Psoas muscle (tissue), 8 donors: ENCODE data around the gene HSD17B10. TPM values are rescaled to one million over a fixed set of nuclear protein-coding genes. Genes with fewer than 3 reads are reported as not detected.

Source experiments
- ATAC-seq, 4 donors: fragments of 200-7000 bp; cut with Tn5 transposase; one replicate each; pipeline ENCODE4 v1.9.1; 2020; ENCODE audit warnings: moderate library complexity in 3 of 4, mild to moderate bottlenecking in 2 of 4
- DNase-seq, 2 donors: peaks; one replicate each; pipeline ENCODE4 v3.0.0-alpha.2; 2020
- H3K27ac ChIP-seq: fragments of 200-600 bp; one replicate; pipeline ENCODE4 v1.8.0; 2022
- H3K27me3 ChIP-seq, 3 donors: fragments of 200-600 bp in 1 of 3; one replicate each; pipeline versions ENCODE4 v1.6.1 to v1.8.0; 2013 to 2022; ENCODE audit warnings: low read length in 2 of 3, mild to moderate bottlenecking in 2 of 3, moderate library complexity in 1 of 3; ENCODE audit not compliant: insufficient read depth in 3 of 3
- H3K36me3 ChIP-seq, 2 donors: fragments of 200-600 bp in 1 of 2; one replicate each; pipeline versions ENCODE4 v1.6.1 to v1.8.0; 2013 to 2022; ENCODE audit warnings: low read depth in 1 of 2, mild to moderate bottlenecking in 1 of 2, moderate library complexity in 1 of 2; ENCODE audit not compliant: insufficient read depth in 1 of 2
- H3K4me1 ChIP-seq: fragments of 200-600 bp; one replicate; pipeline ENCODE4 v1.8.0; 2022
- H3K4me3 ChIP-seq: fragments of 200-600 bp; one replicate; pipeline ENCODE4 v1.8.0; 2022; ENCODE audit warnings: mild to moderate bottlenecking
- H3K9me3 ChIP-seq: fragments of 200-600 bp; one replicate; pipeline ENCODE4 v1.8.0; 2022
- WGBS, 3 donors: extraction: QIAGEN DNeasy Blood & Tissue Kit; methylation state at CpG; one replicate each; pipeline versions ENCODE4 v1.1.6 to v1.1.7; 2013; 5-methylcytosine and 5-hydroxymethylcytosine counted together
- intact Hi-C, 2 donors: fragments of 100-400 bp; cut with DNase I; formaldehyde crosslinking; loops; one replicate each; pipeline versions ENCODE4 v1.11.0 to v1.14.2; 2022
- polyA plus RNA-seq, 3 donors: library from polyadenylated mRNA; stranded (reverse); fragments of 200-250 nt; gene quantifications; one replicate each; pipeline ENCODE4 v1.2.3, GENCODE V29; 2013
- total RNA-seq, 4 donors: library from RNA; stranded (reverse); fragmentation: NEBNext Ultra II Directional in 2 of 4; extraction: Animal tissue kit (Norgen Biotek cat#: 25700) in 2 of 4; gene quantifications; one replicate each; pipeline versions ENCODE4 v1.2.1 to v1.2.4, GENCODE V29; 2021 to 2023
- TF ChIP-seq, protein P1 (sequence below): fragments of 200-600 bp; IDR thresholded peaks from one replicate; pipeline ENCODE4 v1.8.0; 2022; ENCODE audit warnings: antibody characterized with exemption
- donor health status: healthy with polysubstance abuse.
- donor health status: DM: no; HTN: no; CAD: no; lungs with moderate emphysema.
- donor health status: Bipolar disorder and iron deficiency.
- donor health status: healthy.
- donor health status: DM: yes; HTN: yes; CAD: no.
- donor health status: DM: no; HTN: no; CAD: no.
- donor health status: DM: no; HTN: no; CAD: no.
- donor health status: DM: yes; HTN: yes; CAD: no.

HSD17B10 gene
- total and polyA plus RNA-seq, 7 donors: 51.8 to 117 (median 76.4) TPM

DNA sequence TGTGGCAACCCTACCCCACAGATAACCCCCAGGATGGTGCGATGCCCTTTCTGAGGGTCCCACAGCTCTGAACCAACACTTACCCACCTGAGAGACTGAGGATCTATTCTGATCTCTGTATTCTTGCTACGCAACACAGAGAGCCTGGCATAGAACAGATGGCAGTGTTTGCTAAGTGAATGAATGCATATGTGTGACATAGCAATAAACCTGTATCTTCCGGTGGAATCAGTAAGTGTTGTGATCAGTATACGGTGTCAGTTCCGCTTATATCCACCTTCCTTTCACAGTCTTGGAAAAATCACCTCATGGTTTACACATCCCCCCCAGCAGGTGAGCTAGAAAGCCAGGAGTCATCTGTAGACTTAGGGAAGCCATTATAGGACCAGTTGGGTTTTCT lies 5.9 kb upstream of the HSD17B10 start:
- 72 to 83% (median 74%) methylated on average over 5 of the region's 5 CpGs for WGBS, 3 donors
- intact Hi-C loops: no loop called here
- Histone ChIP-seq H3K36me3 (no peaks in the 10 kb centered on the region), H3K4me1 (peaks cover 4% of the 10 kb centered on the region), H3K4me3 (peak overlapping the region; percentile 60), H3K27me3 (peaks cover 0 to 38% (median 0%) of the 10 kb centered on the region in 3 donors), H3K9me3 (no peaks in the 10 kb centered on the region), H3K27ac (peak overlapping the region; percentile 92)
- TF ChIP-seq, protein P1, sequence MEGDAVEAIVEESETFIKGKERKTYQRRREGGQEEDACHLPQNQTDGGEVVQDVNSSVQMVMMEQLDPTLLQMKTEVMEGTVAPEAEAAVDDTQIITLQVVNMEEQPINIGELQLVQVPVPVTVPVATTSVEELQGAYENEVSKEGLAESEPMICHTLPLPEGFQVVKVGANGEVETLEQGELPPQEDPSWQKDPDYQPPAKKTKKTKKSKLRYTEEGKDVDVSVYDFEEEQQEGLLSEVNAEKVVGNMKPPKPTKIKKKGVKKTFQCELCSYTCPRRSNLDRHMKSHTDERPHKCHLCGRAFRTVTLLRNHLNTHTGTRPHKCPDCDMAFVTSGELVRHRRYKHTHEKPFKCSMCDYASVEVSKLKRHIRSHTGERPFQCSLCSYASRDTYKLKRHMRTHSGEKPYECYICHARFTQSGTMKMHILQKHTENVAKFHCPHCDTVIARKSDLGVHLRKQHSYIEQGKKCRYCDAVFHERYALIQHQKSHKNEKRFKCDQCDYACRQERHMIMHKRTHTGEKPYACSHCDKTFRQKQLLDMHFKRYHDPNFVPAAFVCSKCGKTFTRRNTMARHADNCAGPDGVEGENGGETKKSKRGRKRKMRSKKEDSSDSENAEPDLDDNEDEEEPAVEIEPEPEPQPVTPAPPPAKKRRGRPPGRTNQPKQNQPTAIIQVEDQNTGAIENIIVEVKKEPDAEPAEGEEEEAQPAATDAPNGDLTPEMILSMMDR: no peak
- DNase-seq (no peak), ATAC-seq (no peak)

DNA sequence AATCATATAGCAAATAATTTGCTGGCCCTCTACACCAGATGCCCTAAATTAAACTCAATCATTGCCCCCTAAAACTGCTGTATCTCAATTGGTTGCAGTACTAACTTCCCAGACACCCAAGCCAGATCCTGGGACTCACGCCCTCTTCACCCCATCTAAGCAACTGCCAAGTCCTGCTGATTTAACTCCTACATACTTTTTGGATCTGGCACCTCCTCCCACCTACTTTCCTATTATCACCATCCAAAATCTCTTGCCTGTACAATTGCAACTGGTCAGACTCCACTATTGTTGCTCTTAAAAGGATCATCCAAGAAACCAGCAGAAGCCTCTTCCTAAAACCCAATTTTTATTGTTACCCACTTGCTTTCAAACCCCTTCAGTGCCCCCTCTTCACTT lies 4.7 kb upstream of the HSD17B10 start:
- Histone ChIP-seq H3K27ac (no peak overlapping the region), H3K9me3 (no peaks in the 10 kb centered on the region), H3K4me1 (peaks cover 4% of the 10 kb centered on the region), H3K36me3 (no peaks in the 10 kb centered on the region), H3K4me3 (no peak overlapping the region), H3K27me3 (peaks cover 0 to 38% (median 0%) of the 10 kb centered on the region in 3 donors)
- intact Hi-C loops: loop anchor here in 1 of 2 donors (10.0 kb wide), 2 partner anchors 124 to 154 kb away; partner anchors contain the start of gene IQSEC2
- ATAC-seq (no peak), DNase-seq (no peak)
- 49 to 53% (median 50%) methylated on average over 1 of the region's 1 CpG for WGBS, 3 donors
- TF ChIP-seq, protein P1: no peak

GRCh38 chrX:53438174-53438831 lies 4.1 kb upstream of the HSD17B10 start:
- H3K4me3 ChIP-seq: no peak overlapping the region
- peaks cover 5% of the 10 kb centered on the region for H3K4me1 ChIP-seq
- intact Hi-C loops: loop anchor here in 1 of 2 donors (10.0 kb wide), 2 partner anchors 124 to 154 kb away; partner anchors contain the start of gene IQSEC2
- H3K9me3 ChIP-seq: no peaks in the 10 kb centered on the region
- ATAC-seq (no peak), DNase-seq (no peak)
- H3K27me3 ChIP-seq: peaks cover 0 to 43% (median 0%) of the 10 kb centered on the region in 3 donors
- H3K36me3 ChIP-seq: no peaks in the 10 kb centered on the region
- TF ChIP-seq, protein P1: no peak
- 58 to 67% (median 58%) methylated on average over 5 of the region's 5 CpGs for WGBS, 3 donors
- no peak overlapping the region for H3K27ac ChIP-seq

- WGBS, 3 donors: 65 to 87% (median 78%) methylated on average over 2 of the region's 2 CpGs
Observed at GRCh38 chrX:53437206-53437605, 3.0 kb upstream of the HSD17B10 start.

More at GRCh38 chrX:53437206-53437605, 3.0 kb upstream of the HSD17B10 start:
- H3K27ac ChIP-seq: no peak overlapping the region
- H3K36me3 ChIP-seq: peaks cover 1 to 8% of the 10 kb centered on the region in 2 donors
- TF ChIP-seq, protein P1: no peak
- DNase-seq (no peak), ATAC-seq (no peak)
- intact Hi-C loops: loop anchor here in 1 of 2 donors (10.0 kb wide), 2 partner anchors 122 to 152 kb away; partner anchors contain the start of gene IQSEC2
- H3K27me3 ChIP-seq: peaks cover 0 to 42% (median 0%) of the 10 kb centered on the region in 3 donors
- peaks cover 7% of the 10 kb centered on the region for H3K4me1 ChIP-seq
- no peak overlapping the region for H3K4me3 ChIP-seq
- H3K9me3 ChIP-seq: no peaks in the 10 kb centered on the region
